ENCODE measurements around the gene TCF4.

GRCh38 chr18:55589625-55590291 lies 1.8 kb upstream of the TCF4 start:
- TF ChIP-seq CTCF (IDR thresholded peaks at IDR 0.05) (no peak), POLR2A (IDR thresholded peaks at IDR 0.05) (peak in 1 of 2 donors; percentile 12)
